ENCODE measurements around the gene USP31. TPM values are rescaled to one million over a fixed set of nuclear protein-coding genes. Genes with fewer than 3 reads are reported as not detected.

USP31 gene
- total RNA-seq (2014; rRNA removed; shearing (Covaris generic)), result 5.3 and 6.1 TPM in 2 replicates
- polyA plus RNA-seq (2015; cell fraction: cytosol; rRNA removed), result 4.1 and 5.7 TPM in 2 replicates
- polyA plus RNA-seq (2015; cell fraction: nucleus; rRNA removed), result 5.2 and 7.0 TPM in 2 replicates

DNA sequence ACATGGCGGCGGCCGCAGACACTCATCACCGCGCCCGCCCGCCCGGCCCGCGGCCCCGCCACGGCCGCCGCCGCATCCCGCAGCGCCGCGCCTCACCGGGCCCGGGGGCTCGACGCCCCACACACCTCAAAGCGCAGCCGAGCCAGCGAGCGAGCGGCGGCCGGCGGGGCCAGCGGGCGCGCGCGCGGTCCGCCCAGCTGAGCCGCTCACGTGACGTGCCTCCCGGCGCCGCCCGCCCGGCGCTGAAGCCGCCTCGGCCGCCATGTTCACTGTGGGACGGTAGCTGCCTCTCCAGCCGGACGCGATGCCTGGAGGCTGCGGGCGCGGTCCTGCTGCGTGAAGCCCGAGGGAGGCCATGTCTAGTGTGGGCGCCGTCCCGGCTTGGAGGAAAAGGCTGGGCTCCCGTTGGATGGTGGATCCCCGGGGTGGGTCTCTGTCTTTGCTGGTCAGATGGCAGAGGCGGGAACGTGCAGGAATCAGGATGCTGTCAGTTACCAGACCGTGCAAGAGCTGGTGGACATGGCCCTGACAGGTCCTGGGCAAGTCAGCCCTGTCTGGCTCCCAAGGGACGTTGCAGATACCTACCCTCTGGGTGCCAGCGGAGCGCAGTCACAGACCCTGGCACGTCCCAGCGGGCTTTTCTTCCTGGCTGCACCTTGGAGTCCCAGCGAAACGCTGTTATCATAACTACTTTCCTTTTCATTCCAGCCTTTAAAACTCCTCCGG is at the start of gene USP31:
USP31 (minus strand) TSS at position 186 of the 726 bp plus-strand sequence; CDS start at position 4, 182 bp downstream.
- DNase-seq (ENCODE audit: low read depth), result peak; percentile 93

DNA sequence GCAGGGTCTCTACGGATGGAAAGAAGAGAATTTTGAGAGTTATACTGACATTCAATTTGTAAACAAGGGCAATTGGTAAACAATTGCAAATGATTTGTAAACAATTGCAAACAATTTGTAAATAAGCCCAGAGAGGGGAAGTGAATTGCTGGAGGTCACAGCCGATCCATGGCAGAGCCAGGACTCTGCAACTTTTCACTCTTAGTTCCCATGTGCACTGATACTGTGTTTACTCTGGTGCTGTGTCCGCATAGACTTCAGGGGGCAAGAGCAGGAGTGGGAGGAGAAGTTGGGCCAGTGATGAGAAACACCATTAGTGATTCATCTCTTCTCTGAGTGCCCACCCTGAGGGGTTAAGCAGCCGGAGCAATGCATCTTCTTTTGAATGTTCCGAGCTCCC is 47.3 kb upstream of the USP31 start:
- DNase-seq (ENCODE audit: low read depth), result no peak

GRCh38 chr16:23195366-23195978 is 46.2 kb upstream of the USP31 start:
- DNase-seq (ENCODE audit: low read depth), result no peak

DNA sequence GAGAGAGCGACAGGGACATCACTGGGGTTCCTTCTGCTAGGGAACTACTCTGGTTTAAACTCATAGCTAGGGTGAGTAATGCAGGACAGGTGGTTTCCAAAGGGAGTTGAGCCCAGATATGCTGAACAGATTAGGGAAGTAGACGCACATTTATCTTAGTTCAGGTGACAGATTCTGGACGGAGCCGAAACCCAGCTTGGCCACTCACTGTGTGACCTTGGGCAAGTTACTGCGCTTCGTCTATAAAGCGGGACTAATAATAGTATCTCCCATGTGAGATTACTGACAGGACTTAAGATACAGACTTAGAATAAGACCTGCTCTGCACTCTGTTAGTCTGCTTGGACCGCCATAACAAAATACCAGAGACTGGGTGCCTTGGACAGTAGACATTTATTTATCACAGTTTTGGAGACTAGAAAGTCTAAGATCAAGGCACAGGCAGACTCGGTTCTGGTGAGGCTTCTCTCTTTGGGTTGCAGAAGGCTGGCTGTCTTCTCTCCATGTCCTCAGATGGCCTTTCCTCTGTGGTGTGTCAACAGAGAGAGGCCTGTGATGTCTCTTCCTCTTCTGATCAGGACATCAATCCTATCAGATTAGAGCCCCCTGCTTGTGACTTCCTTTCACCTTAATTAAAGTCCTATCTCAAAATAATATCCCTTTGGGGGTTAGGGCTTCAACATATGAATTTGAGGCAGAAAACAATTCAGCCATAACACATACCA is 45.4 kb upstream of the USP31 start:
- DNase-seq (ENCODE audit: low read depth), result no peak

DNA sequence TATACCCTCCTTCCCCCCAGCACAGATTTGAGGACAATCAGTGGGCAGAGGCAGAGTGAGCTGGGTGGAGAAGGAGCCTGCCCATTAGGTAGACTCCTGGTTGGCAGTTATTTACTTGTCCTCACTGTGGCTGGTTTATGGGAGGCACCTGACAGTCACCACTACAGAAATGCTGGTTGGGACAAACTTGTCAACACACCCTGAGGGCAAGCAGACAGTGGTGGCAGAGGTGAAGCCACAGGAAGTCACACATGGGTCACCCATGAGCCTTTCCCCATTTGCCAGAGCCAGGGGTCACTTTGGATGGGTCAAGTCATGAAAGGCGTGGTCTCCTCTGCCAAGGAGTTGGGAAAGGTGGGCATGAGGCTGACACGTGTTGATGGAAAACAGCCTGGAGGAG is 39.7 kb upstream of the USP31 start:
- DNase-seq (ENCODE audit: low read depth), result no peak

GRCh38 chr16:23187341-23187740 is 38.1 kb upstream of the USP31 start:
- no peak for DNase-seq (ENCODE audit: low read depth)

- DNase-seq (ENCODE audit: low read depth), result no peak
Observed at GRCh38 chr16:23186171-23186570, 36.9 kb upstream of the USP31 start.

GRCh38 chr16:23185656-23186055 is 36.4 kb upstream of the USP31 start:
- no peak for DNase-seq (ENCODE audit: low read depth)

GRCh38 chr16:23183543-23183862 is 34.3 kb upstream of the USP31 start:
- DNase-seq (ENCODE audit: low read depth), result no peak

- no peak for DNase-seq (ENCODE audit: low read depth)
Observed at GRCh38 chr16:23182679-23183542, 33.7 kb upstream of the USP31 start, which contains the start of gene SCNN1G. Gene SCNN1G (plus strand): TSS chr16:23182745. CDS start chr16:23186272, 3,527 bp downstream.

- peak; percentile 27 for DNase-seq (ENCODE audit: low read depth)
Observed at GRCh38 chr16:23182206-23182678, 33.0 kb upstream of the USP31 start.

- DNase-seq (ENCODE audit: low read depth), result no peak
Observed at GRCh38 chr16:23181506-23181905, 32.3 kb upstream of the USP31 start.

- no peak for DNase-seq (ENCODE audit: low read depth)
Observed at GRCh38 chr16:23175651-23176050, 26.4 kb upstream of the USP31 start.

DNA sequence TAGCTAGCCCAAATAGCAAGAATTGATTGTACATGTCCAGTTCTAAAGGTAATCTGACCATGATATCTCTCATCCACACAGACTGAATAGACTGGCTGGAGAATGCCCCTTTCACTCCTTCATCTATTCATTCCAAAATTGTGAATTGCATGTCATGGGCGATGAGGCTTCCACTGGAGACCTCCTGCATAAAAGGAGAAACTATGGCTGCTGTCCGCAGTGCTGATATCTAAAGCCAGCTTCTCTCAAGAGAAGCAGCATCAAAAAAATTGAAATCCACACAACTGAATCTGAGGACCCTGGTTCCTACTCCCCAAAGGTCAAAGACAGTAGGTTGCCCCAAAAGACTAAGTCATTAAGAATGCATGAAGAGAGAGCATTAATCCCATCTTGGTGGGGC is 25.4 kb upstream of the USP31 start:
- DNase-seq (ENCODE audit: low read depth), result no peak

DNA sequence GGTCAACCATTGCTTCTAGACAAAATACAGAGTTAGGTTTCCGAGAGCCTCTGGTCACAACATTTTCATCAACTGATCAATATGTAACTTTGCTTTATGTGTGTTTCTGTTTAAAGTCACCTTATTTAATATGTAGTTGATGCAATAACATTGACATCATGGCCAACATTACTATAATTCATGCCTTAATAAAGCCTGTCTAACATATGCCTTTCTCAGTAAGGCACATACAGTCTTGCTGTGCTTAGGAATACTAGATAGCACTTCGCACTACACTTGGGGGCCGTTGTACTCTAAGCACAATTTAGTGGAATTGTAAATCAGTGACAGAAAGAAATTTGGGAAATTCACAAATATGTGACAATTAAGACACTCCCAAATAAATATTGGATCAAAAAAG is 23.7 kb upstream of the USP31 start:
- DNase-seq (ENCODE audit: low read depth), result no peak

DNA sequence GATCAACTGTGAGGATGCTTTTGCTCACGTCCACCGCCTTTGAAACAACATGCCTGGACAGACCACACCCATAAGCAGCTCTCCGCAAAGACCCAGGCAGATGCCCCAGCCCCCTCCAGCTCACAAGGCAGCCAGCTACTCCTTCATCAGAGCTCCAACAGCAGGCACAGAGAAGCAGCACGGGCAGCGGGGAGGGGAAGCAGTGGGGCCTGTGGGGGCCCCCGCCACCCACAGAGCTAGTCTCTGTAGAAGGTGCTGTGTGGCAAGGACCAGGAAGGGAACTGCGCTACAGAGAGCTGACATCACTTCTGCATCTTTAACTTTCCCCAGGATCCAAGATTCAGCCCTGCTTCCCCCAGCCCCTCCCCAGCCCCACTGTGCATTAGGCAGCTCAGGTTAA is 23.3 kb upstream of the USP31 start:
- no peak for DNase-seq (ENCODE audit: low read depth)

DNA sequence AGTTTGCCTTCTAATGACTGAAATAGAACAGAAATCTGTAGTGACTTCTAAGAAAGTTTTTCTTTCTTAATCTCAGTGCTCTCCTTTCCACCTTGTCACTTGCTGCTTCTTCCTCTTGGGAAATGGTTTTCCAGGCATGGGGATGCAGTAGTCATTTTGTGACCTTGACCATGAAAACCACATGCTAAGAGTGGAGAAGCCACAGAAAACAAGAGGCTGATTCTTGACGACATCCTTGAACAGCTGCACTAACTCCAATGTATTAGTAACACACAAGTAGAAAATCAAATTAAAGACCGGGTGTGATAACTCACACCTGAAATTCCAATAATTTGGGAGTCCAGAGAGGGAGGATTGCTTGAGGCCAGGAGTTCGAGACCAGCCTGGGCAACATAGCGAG is 15.5 kb upstream of the USP31 start:
- no peak for DNase-seq (ENCODE audit: low read depth)

GRCh38 chr16:23163921-23164320 is 14.7 kb upstream of the USP31 start:
- DNase-seq (ENCODE audit: low read depth), result no peak

GRCh38 chr16:23160574-23160973 is 11.3 kb upstream of the USP31 start:
- DNase-seq (ENCODE audit: low read depth), result no peak

- no peak for DNase-seq (ENCODE audit: low read depth)
Observed at GRCh38 chr16:23160082-23160481, 10.8 kb upstream of the USP31 start.

DNA sequence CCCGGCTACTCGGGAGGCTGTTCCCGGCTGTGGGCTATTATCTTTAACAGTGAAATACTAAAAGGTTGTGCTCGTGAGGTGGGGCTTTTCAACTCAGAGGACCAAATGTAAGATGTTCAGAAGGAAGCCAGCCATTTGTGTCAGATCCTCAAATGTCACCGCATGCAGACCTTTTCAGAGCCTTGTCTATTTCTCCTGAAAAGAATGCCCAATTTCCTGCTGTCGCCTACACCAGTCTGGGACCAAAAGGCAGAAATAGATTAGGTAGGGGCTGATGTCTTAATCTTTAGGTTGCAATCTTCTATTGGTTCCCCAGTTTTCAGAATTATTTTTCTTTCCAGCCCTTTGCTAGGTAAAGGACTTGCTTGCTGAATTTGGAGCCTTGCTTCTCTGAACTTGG is 8.9 kb upstream of the USP31 start:
- no peak for DNase-seq (ENCODE audit: low read depth)

Measured in HT1080 (cell line).